ENCODE data around the gene CAP2.

DNA sequence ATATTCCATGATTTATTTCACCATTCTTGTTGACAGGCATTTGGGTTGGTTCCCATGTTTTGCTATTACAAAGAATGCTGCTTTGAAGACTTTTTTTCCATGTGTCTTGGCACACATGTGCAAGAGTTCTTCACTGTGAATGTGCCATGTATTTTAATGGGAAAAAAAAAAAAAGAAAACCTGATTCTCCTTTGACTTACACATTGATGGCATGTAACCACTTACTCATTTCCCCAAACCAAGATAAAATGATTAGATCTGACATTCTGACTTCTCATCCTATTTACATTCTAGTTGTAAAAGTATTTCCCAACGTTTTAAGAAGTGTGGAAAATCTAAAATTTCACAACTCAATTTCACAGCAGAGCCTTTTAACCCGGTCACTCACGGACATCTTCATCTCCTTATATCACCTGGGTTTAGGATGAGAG is 4.4 kb downstream of the CAP2 start:
- TF ChIP-seq CTCF (IDR thresholded peaks at IDR 0.05) (no peak), POLR2A (IDR thresholded peaks at IDR 0.05) (no peak)

All from transverse colon (tissue), 3 donors.